Measurements from ENCODE around the gene PARP15. TPM values are rescaled to one million over a fixed set of nuclear protein-coding genes. Genes with fewer than 3 reads are reported as not detected.

PARP15 gene
- total RNA-seq, 2 experiments from 2014 or later: 36.6 to 38.6 TPM

DNA sequence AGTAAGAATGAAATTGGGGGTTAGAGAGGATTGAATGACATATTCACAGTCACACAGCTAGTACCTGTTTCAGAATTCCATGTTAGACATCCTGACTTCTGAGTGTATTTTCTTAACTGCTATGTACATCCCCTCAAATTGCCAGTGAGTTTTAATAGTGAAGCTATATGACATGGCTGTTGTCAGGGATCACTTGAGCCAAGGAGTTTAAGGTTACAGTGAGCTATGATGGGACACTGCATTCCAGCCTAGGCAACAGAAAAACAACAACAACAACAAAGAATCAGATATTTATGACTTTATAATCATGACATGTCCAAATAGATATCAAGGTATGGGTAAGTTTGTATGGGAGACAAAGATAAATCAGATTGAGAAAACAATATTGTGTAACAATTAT, 16.6 kb downstream of the PARP15 start:
- H3K9me3 Mint-ChIP-seq (ENCODE audit: insufficient read depth): no peaks in the 10 kb centered on the region
- CTCF ChIA-PET: no interaction called here
- no peak for ATAC-seq
- H3K4me1 Mint-ChIP-seq (ENCODE audit: low read depth): peaks cover 8% of the 10 kb centered on the region
- no peak overlapping the region for H3K4me3 Mint-ChIP-seq
- H3K36me3 Mint-ChIP-seq (ENCODE audit: low read depth): peaks cover 40% of the 10 kb centered on the region
- POLR2A ChIA-PET: interaction anchor here (0.7 kb wide), 1 partner anchor 831 kb away, joined by 4 read pairs; no protein-coding TSS in a partner anchor
- H3K27ac Mint-ChIP-seq: no peak overlapping the region
- H3K27me3 Mint-ChIP-seq (ENCODE audit: low read depth): no peaks in the 10 kb centered on the region
- no peak for DNase-seq

DNA sequence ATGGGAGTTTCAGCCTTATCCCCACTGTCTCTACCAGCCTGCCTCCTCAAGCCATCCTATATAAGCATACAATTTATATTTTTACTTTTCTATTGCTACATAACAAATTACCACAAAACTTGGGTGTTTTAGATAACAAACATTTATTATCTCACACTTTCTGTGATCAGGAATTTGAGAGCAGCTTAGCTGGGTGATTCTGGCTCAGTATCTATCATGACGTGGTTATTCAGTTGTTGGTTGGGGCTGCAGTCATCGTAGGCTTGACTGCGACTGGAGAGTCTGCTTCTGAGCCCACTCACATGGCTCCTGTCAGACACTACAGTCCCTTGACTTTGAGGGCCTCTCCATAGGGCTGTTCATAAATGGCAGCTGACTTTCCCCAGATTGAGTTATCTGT, 20.7 kb downstream of the PARP15 start:
- no peak overlapping the region for H3K4me3 Mint-ChIP-seq
- no peaks in the 10 kb centered on the region for H3K27me3 Mint-ChIP-seq (ENCODE audit: low read depth)
- ATAC-seq (no peak), DNase-seq (no peak)
- peak overlapping the region; percentile 68 for H3K27ac Mint-ChIP-seq
- H3K9me3 Mint-ChIP-seq (ENCODE audit: insufficient read depth): no peaks in the 10 kb centered on the region
- ChIA-PET POLR2A (no interaction called here), CTCF (interaction anchor here (1.0 to 3.2 kb wide), 2 partner anchors 12 to 81 kb away, joined by 3 to 12 read pairs; no protein-coding TSS in a partner anchor)
- peaks cover 7% of the 10 kb centered on the region for H3K4me1 Mint-ChIP-seq (ENCODE audit: low read depth)
- peaks cover 38% of the 10 kb centered on the region for H3K36me3 Mint-ChIP-seq (ENCODE audit: low read depth)

DNA sequence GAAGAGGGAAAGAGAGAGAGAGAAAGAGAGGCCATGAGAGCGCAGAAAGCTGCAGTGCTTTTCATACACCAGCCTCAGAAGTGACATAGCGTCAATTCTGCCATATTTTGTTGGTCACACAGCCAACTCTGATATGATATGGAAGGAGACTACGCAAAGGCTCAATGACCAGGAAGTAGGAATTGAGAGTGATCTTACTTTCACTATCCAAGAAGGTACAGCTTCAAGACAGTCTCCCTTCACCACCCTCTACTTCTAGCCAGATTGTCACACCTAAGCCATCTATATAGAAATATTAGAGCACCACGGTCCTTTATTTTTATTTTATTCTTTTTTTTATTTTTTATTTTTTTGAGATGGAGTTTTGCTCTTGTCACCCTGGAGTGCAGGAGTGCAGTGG, 21.1 kb downstream of the PARP15 start:
- ChIA-PET CTCF (interaction anchor here (1.0 to 3.2 kb wide), 2 partner anchors 12 to 80 kb away, joined by 3 to 12 read pairs; no protein-coding TSS in a partner anchor), POLR2A (no interaction called here)
- no peak for ATAC-seq
- H3K27me3 Mint-ChIP-seq (ENCODE audit: low read depth): no peaks in the 10 kb centered on the region
- no peak for DNase-seq
- peak overlapping the region; percentile 68 for H3K27ac Mint-ChIP-seq
- no peak overlapping the region for H3K4me3 Mint-ChIP-seq
- peaks cover 8% of the 10 kb centered on the region for H3K4me1 Mint-ChIP-seq (ENCODE audit: low read depth)
- no peaks in the 10 kb centered on the region for H3K9me3 Mint-ChIP-seq (ENCODE audit: insufficient read depth)
- peaks cover 41% of the 10 kb centered on the region for H3K36me3 Mint-ChIP-seq (ENCODE audit: low read depth)

DNA sequence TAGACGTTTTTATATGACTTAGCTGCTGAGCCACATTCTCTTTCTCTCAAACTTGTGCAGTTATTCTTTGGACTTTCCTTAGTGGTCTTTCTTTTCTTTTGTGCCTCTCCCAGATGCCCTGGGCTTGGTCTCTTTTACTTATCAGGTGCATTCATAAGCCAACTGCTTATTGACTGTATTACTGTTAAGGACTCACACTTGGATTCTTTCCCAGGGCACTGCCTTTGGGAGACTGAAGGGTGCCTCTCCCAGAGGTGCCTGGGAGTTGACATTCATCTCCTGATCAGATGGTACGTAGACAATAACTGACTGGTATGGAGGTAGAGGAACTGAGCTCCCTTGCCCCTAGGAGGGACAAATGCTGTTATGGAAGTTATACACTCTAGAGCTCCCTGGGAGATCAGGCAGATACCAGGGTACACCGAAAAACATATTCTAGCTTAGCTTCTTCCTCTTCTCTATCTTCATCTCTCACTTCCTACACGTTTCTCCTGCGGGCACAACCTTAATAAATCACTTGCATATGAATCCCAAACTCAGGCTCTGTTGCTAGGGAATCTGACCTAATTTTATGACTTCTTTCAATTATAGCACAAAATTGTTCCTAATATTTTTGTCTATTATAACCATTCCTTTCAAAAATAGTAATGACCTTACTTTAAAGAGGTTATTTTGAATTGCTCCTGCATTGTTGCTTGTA, 24.7 kb downstream of the PARP15 start:
- ATAC-seq (no peak), DNase-seq (no peak)
- no peak overlapping the region for H3K27ac Mint-ChIP-seq
- H3K4me3 Mint-ChIP-seq: no peak overlapping the region
- H3K9me3 Mint-ChIP-seq (ENCODE audit: insufficient read depth): no peaks in the 10 kb centered on the region
- CTCF ChIA-PET: no interaction called here
- H3K27me3 Mint-ChIP-seq (ENCODE audit: low read depth): no peaks in the 10 kb centered on the region
- H3K36me3 Mint-ChIP-seq (ENCODE audit: low read depth): peaks cover 37% of the 10 kb centered on the region
- H3K4me1 Mint-ChIP-seq (ENCODE audit: low read depth): peaks cover 8% of the 10 kb centered on the region
- POLR2A ChIA-PET: no interaction called here

DNA sequence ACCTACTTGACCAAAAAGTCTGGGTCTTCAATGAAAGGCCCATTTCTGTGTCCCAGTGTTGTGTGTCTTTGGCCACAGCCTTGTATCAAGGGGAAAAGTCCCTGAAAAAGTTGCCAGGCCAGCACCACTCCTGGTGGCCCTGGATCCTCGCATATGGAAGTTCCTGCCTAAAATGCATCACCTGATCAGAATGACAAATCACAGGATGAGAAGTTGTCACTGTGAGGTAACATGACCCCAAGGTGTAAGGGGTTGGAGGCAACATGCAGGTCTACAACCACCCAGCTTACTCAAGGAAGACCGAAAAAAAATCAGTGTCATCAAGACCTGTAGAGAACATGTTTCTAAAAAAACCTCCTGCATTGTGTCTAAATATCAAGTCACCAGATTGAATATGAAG, 25.6 kb downstream of the PARP15 start:
- DNase-seq: no peak
- CTCF ChIA-PET: no interaction called here
- H3K27ac Mint-ChIP-seq: no peak overlapping the region
- no peak for ATAC-seq
- H3K36me3 Mint-ChIP-seq (ENCODE audit: low read depth): peaks cover 40% of the 10 kb centered on the region
- POLR2A ChIA-PET: no interaction called here
- H3K4me3 Mint-ChIP-seq: no peak overlapping the region
- peaks cover 8% of the 10 kb centered on the region for H3K4me1 Mint-ChIP-seq (ENCODE audit: low read depth)
- H3K27me3 Mint-ChIP-seq (ENCODE audit: low read depth): no peaks in the 10 kb centered on the region
- no peaks in the 10 kb centered on the region for H3K9me3 Mint-ChIP-seq (ENCODE audit: insufficient read depth)

DNA sequence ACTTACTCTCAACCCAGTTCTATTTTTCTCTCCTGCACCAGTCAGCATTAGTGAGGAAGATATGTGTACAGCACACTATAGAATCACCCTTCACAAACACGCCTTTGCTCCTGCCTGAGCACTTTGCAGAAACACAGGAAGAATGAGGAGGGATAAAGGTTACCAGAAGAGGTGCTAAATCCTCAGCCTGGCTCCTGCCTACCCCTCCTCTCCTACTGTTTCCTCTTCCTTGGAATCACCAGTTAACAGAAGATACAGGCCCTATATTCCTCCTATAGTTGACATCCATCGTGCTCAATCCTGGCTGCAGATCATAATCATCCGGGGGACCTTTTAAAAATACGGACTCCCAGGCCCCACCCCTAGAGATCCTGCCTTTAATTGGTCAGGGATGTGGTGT, 28.9 kb downstream of the PARP15 start:
- Mint-ChIP-seq H3K36me3 (ENCODE audit: low read depth) (peaks cover 55% of the 10 kb centered on the region), H3K27me3 (ENCODE audit: low read depth) (no peaks in the 10 kb centered on the region), H3K4me1 (ENCODE audit: low read depth) (peaks cover 28% of the 10 kb centered on the region), H3K27ac (no peak overlapping the region), H3K9me3 (ENCODE audit: insufficient read depth) (peaks cover 5% of the 10 kb centered on the region), H3K4me3 (no peak overlapping the region)
- ATAC-seq (no peak), DNase-seq (no peak)
- CTCF ChIA-PET: no interaction called here
- POLR2A ChIA-PET: no interaction called here

DNA sequence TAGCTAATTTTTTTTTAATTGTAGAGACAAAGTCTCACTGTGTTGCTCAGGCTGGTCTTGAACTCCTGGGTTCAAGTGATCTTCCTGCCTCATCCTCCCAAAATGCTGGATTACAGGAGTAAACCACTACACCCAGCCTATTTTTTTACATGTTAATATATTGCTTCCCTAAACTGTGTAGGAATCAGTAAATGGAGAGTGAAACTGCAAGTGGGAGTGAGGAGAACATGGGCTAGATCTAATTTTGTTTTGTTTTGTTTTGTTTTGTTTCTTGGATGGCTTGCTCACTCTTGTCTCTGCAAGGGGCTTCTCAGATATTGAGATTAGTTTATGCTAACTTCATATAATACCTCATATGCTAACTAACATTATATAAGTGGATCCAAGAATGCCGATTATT, 31.5 kb downstream of the PARP15 start:
- peak overlapping the region; percentile 75 for H3K27ac Mint-ChIP-seq

DNA sequence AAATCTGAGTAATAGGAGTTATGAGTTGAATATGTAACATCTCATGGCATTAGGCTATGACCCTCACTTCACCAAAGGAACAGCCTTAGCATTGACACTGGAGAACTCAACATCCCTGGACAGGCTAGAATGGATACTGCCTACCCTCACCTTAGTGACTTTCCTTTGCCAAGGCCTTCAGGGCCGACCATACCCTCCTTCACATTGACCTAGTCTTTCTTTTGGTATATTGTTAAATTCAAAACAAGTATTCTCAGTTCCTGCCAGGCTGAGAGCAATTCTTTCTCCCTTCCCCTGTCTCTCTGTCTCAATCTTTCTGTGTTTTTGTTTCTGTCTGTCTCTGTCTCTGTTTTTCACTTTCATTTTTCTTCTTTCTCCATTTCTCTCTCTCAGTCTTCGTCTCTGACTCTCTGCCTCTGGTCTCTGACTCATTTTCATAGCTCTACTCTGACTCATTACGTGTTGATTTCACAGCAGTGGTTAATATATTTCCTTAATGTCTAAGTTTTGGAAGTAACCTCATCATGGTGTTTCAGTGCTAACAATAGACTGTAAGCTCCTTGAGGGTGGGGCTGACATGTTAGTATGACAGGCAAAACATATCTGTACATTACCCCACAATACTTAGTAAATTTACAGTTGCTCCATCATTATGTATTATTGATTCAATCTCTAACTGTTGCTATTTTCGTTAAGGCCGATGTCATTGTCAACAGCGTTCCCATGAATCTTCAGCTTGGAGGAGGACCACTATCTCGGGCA, 32.5 kb downstream of the PARP15 start:
- POLR2A ChIA-PET: interaction anchor here (0.6 to 1.1 kb wide), 4 partner anchors 21 to 1182 kb away, joined by 3 to 11 read pairs (median 4); partner anchors contain the start of gene PARP14
- Mint-ChIP-seq H3K4me3 (peak overlapping the region; percentile 47), H3K36me3 (ENCODE audit: low read depth) (peaks cover 58% of the 10 kb centered on the region), H3K27ac (peak overlapping the region; percentile 88), H3K27me3 (ENCODE audit: low read depth) (no peaks in the 10 kb centered on the region), H3K9me3 (ENCODE audit: insufficient read depth) (peaks cover 5% of the 10 kb centered on the region), H3K4me1 (ENCODE audit: low read depth) (peaks cover 25% of the 10 kb centered on the region)
- CTCF ChIA-PET: interaction anchor here (0.6 to 2.1 kb wide), 6 partner anchors 12 to 78 kb away, joined by 3 to 8 read pairs (median 3); no protein-coding TSS in a partner anchor
- ATAC-seq (peak; percentile 92), DNase-seq (peak; percentile 39)

More for the DNA sequence above, 31.5 kb downstream of the PARP15 start:
- ChIA-PET POLR2A (no interaction called here), CTCF (interaction anchor here (1.4 kb wide), 1 partner anchor 9 kb away, joined by 3 read pairs; no protein-coding TSS in a partner anchor)
- H3K27me3 Mint-ChIP-seq (ENCODE audit: low read depth): no peaks in the 10 kb centered on the region
- H3K36me3 Mint-ChIP-seq (ENCODE audit: low read depth): peaks cover 56% of the 10 kb centered on the region
- H3K4me1 Mint-ChIP-seq (ENCODE audit: low read depth): peaks cover 25% of the 10 kb centered on the region
- DNase-seq (no peak), ATAC-seq (no peak)
- H3K4me3 Mint-ChIP-seq: peak overlapping the region; percentile 12
- H3K9me3 Mint-ChIP-seq (ENCODE audit: insufficient read depth): peaks cover 5% of the 10 kb centered on the region

DNA sequence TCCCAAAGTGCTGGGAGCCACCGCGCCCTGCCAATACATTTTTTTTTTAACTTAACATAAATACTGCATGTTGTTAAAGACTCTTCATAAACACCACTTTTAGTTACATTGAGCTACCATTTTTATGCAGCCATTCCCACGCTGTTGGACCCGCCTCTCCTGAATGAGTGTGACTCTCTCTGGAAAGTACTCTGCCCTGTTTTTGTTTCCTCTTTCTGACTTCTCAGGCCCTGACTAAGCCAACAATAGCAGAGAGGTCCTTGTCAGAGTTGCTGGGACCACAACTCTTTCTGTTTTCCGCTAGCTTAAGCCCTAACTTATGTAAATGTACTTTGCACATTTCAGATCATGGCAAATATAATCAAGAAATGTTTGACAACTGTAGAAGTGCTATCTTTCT, 35.2 kb downstream of the PARP15 start:
- H3K27me3 Mint-ChIP-seq (ENCODE audit: low read depth): no peaks in the 10 kb centered on the region
- no peak for ATAC-seq
- CTCF ChIA-PET: interaction anchor here (0.7 to 1.1 kb wide), 3 partner anchors 66 to 952 kb away, joined by 3 to 4 read pairs (median 3); no protein-coding TSS in a partner anchor

DNA sequence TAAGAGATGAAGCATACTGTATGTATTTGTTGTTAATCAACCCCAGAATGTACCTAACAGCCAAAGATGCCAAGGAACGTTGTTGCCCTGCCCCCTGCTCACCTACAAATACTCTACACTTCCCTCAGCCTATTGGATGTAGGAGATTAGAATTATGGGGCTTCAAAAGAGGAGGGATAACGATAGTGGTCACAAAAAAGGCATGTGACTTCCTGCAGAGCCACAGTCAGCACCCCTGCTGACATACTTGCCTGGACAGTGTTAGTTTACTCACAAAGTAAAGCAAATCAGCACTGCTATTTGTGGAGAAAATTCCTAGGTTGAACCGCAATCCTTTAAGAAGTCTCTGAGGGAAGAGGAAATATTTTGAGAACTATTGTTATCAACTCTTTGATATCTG, 37.9 kb downstream of the PARP15 start:
- ATAC-seq: no peak
- Mint-ChIP-seq H3K4me1 (ENCODE audit: low read depth) (peaks cover 14% of the 10 kb centered on the region), H3K27ac (no peak overlapping the region), H3K27me3 (ENCODE audit: low read depth) (no peaks in the 10 kb centered on the region), H3K9me3 (ENCODE audit: insufficient read depth) (peaks cover 5% of the 10 kb centered on the region), H3K36me3 (ENCODE audit: low read depth) (peaks cover 74% of the 10 kb centered on the region), H3K4me3 (no peak overlapping the region)
- DNase-seq: no peak
- CTCF ChIA-PET: no interaction called here
- POLR2A ChIA-PET: no interaction called here

More for the DNA sequence above, 35.2 kb downstream of the PARP15 start:
- POLR2A ChIA-PET: interaction anchor here (0.6 kb wide), 3 partner anchors 9 to 981 kb away, joined by 3 read pairs; no protein-coding TSS in a partner anchor
- Mint-ChIP-seq H3K4me3 (no peak overlapping the region), H3K27ac (no peak overlapping the region), H3K36me3 (ENCODE audit: low read depth) (peaks cover 70% of the 10 kb centered on the region), H3K9me3 (ENCODE audit: insufficient read depth) (peaks cover 5% of the 10 kb centered on the region), H3K4me1 (ENCODE audit: low read depth) (peaks cover 33% of the 10 kb centered on the region)
- DNase-seq: no peak

DNA sequence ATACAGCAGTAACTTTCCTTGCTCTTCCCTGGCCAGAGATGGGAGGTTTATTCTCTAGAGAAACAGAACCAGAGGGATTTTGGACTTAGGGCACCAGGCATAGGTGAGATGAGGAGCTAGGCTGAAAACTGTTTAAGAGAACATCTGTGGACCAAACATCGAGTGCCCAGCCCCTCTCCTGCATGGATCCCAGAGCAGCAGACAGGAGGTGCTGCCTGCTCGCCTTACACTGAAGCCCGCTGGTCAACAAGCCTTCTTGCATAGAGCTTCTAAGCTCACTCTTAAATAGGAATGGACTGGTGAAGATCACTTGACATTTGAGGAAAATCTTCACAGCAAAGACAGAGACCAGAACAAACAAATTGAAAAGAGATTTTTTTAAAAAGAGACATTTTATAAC, 41.2 kb downstream of the PARP15 start:
- Mint-ChIP-seq H3K27ac (no peak overlapping the region), H3K36me3 (ENCODE audit: low read depth) (peaks cover 77% of the 10 kb centered on the region), H3K27me3 (ENCODE audit: low read depth) (no peaks in the 10 kb centered on the region), H3K9me3 (ENCODE audit: insufficient read depth) (no peaks in the 10 kb centered on the region), H3K4me3 (no peak overlapping the region), H3K4me1 (ENCODE audit: low read depth) (peaks cover 8% of the 10 kb centered on the region)
- POLR2A ChIA-PET: no interaction called here
- ATAC-seq (no peak), DNase-seq (no peak)
- CTCF ChIA-PET: no interaction called here

DNA sequence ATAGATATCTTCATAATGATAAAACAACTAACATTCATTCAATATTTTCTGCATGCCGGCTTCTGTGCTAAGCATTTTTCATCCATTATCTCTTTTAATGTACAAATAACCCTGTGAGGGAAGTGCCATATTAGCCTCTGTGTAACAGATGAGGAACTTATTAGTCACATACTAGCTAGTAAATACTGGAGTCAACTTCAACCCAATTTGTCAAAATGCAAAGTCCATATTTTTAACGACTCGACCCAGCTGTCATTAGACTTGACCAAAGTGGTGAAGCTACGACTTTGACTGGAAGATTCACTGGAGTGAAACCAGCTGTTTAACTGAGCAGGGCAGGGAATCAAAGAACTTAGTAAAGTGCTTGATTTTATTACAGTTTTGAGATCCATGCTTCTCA, 41.6 kb downstream of the PARP15 start:
- H3K9me3 Mint-ChIP-seq (ENCODE audit: insufficient read depth): no peaks in the 10 kb centered on the region
- no peak for DNase-seq
- H3K27ac Mint-ChIP-seq: no peak overlapping the region
- POLR2A ChIA-PET: no interaction called here
- peaks cover 77% of the 10 kb centered on the region for H3K36me3 Mint-ChIP-seq (ENCODE audit: low read depth)
- CTCF ChIA-PET: no interaction called here
- no peak for ATAC-seq
- H3K4me1 Mint-ChIP-seq (ENCODE audit: low read depth): peaks cover 8% of the 10 kb centered on the region
- H3K27me3 Mint-ChIP-seq (ENCODE audit: low read depth): no peaks in the 10 kb centered on the region
- H3K4me3 Mint-ChIP-seq: no peak overlapping the region

Data from activated CD8-positive, alpha-beta T cell treated with anti-CD3 and anti-CD28 coated beads, Interleukin-2, amount 10 ng/mL, durations not matched to agents 7 days and 5 days (primary cell).